ENCODE data around the gene NOP58.

Gene NOP58

GRCh38 chr2:202265467-202266277 is at the start of gene NOP58:
NOP58 (plus strand) TSS chr2:202265763; CDS start chr2:202265942, 179 bp downstream.
- H3K36me3 ChIP-seq (ENCODE audit: control insufficient read depth in 2 of 2, insufficient read depth in 1 of 2, low read length in 2 of 2): peaks cover 0 to 4% of the 10 kb centered on the region in 2 experiments; a peak in 1 of 3 replicates
- no peaks in the 10 kb centered on the region for H3K9me3 ChIP-seq (ENCODE audit: control insufficient read depth, insufficient read depth, low read depth, low read length)
- H3K27ac ChIP-seq (ENCODE audit: extremely low read depth, low read depth, low read length): peak within 1 kb of the TSS; percentile 96
- POLR2A ChIA-PET: interaction anchor here (0.5 to 0.8 kb wide), 2 partner anchors 28 to 473 kb away, joined by 3 read pairs; no protein-coding TSS in a partner anchor
- peaks cover 6% of the 10 kb centered on the region for H3K4me1 ChIP-seq (ENCODE audit: control insufficient read depth, insufficient read depth, low read length)
- peak within 1 kb of the TSS; percentile 90 for H3K4me3 ChIP-seq (ENCODE audit: low read depth, low read length)
- CTCF ChIA-PET: interaction anchor here (0.9 kb wide), 1 partner anchor 46 kb away, joined by 3 read pairs; no protein-coding TSS in a partner anchor
- TF ChIP-seq SP3 (tag by site-specific recombination; IDR thresholded peaks at IDR 0.05) (peak; percentile 50), ZBTB26 (tag by site-specific recombination; optimal IDR thresholded peaks at IDR 0.05) (peak; percentile 49), ZNF2 (tag by site-specific recombination; IDR thresholded peaks at IDR 0.05) (0 out of 2 replicates have a peak, but pooled peaks have one; percentile 25), ZXDB (tag by site-specific recombination; IDR thresholded peaks at IDR 0.05) (0 out of 2 replicates have a peak, but pooled peaks have one; percentile 71), ZBTB8A (tag by site-specific recombination; IDR thresholded peaks at IDR 0.05) (0 out of 2 replicates have a peak, but pooled peaks have one; percentile 50), ZNF600 (tag by site-specific recombination; IDR thresholded peaks at IDR 0.05) (peak; percentile 85; the same call in 1 of the 2 replicates), SP7 (tag by site-specific recombination; IDR thresholded peaks at IDR 0.05) (no peak; the same call in 1 of the 2 replicates), ZBTB10 (tag by site-specific recombination; IDR thresholded peaks at IDR 0.05) (no peak), ZNF518A (tag by site-specific recombination; conservative IDR thresholded peaks at IDR 0.05; ENCODE audit: low read depth) (peak; percentile 76), KLF16 (tag by site-specific recombination; IDR thresholded peaks at IDR 0.05) (peak; percentile 52; the same call in 1 of the 2 replicates), ZNF76 (tag by site-specific recombination; IDR thresholded peaks at IDR 0.05; ENCODE audit: borderline replicate concordance, low read depth) (peak; percentile 93), ZBTB20 (tag by site-specific recombination; IDR thresholded peaks at IDR 0.05) (peak; percentile 25; the same call in 1 of the 2 replicates), SP2 (tag by site-specific recombination; IDR thresholded peaks at IDR 0.05) (peak; percentile 75), ZFP37 (tag by site-specific recombination; IDR thresholded peaks at IDR 0.05) (peak; percentile 41; the same call in 1 of the 2 replicates), ZNF558 (tag by site-specific recombination; IDR thresholded peaks at IDR 0.05) (0 out of 2 replicates have a peak, but pooled peaks have one; percentile 25), ZFP69B (tag by site-specific recombination; IDR thresholded peaks at IDR 0.05) (0 out of 2 replicates have a peak, but pooled peaks have one; percentile 24), ZNF24 (tag by site-specific recombination; IDR thresholded peaks at IDR 0.05) (peak; percentile 26; the same call in 1 of the 2 replicates), ZBTB17 (tag by site-specific recombination; IDR thresholded peaks at IDR 0.05) (peak; percentile 82), ZSCAN30 (tag by site-specific recombination; IDR thresholded peaks at IDR 0.05) (peak; percentile 71), ZNF514 (tag by site-specific recombination; IDR thresholded peaks at IDR 0.05) (no peak), ZNF394 (tag by site-specific recombination; IDR thresholded peaks at IDR 0.05; ENCODE audit: borderline replicate concordance) (peak; percentile 99), YY1 (tag by site-specific recombination; IDR thresholded peaks at IDR 0.05) (peak; percentile 88)
- TF ChIP-seq, protein P1, sequence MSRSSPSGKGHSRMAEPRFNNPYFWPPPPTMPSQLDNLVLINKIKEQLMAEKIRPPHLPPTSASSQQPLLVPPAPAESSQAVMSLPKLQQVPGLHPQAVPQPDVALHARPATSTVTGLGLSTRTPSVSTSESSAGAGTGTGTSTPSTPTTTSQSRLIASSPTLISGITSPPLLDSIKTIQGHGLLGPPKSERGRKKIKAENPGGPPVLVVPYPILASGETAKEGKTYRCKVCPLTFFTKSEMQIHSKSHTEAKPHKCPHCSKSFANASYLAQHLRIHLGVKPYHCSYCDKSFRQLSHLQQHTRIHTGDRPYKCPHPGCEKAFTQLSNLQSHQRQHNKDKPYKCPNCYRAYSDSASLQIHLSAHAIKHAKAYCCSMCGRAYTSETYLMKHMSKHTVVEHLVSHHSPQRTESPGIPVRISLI (tag by site-specific recombination; IDR thresholded peaks at IDR 0.05): peak; percentile 98

All from HEK293 (cell line).